Neutrophil (primary cell): Measurements from ENCODE around the gene KIF4A.

Experiments
- H3K27ac ChIP-seq: fragments of 200-600 bp; sonication (generic); 2 replicates; pipeline ENCODE4 v1.5.1; 2016; ENCODE audit warnings: mild to moderate bottlenecking, moderate library complexity
- H3K27me3 ChIP-seq: fragments of 200-600 bp; sonication (generic); 2 replicates; pipeline ENCODE4 v1.6.0; 2016; ENCODE audit warnings: mild to moderate bottlenecking
- H3K36me3 ChIP-seq: fragments of 200-600 bp; sonication (generic); 2 replicates; pipeline ENCODE4 v1.5.1; 2017
- H3K4me1 ChIP-seq, 2 experiments: fragments of 200-600 bp in 1 of 2; sonication (generic) in 1 of 2; 1 replicate in 1 of 2; 2 replicates in 1 of 2; pipeline versions ENCODE4 v1.5.1 to v1.6.1; 2013 to 2016; ENCODE audit warnings: low read depth in 1 of 2, low read length in 1 of 2, mild to moderate bottlenecking in 1 of 2, moderate library complexity in 1 of 2; ENCODE audit not compliant: control insufficient read depth in 1 of 2, insufficient read depth in 1 of 2
- H3K4me3 ChIP-seq, 2 experiments: fragments of 200-600 bp in 1 of 2; sonication (generic) in 1 of 2; 1 replicate in 1 of 2; 2 replicates in 1 of 2; pipeline ENCODE4 v1.5.1; 2013 to 2016; ENCODE audit warnings: low read depth in 1 of 2, low read length in 1 of 2, mild to moderate bottlenecking in 1 of 2, moderate library complexity in 1 of 2
- H3K9me3 ChIP-seq: fragments of 200-600 bp; sonication (generic); 2 replicates; pipeline ENCODE4 v1.5.1; 2016
- CTCF ChIP-seq: fragments of 200-600 bp; sonication (generic); IDR thresholded peaks from 2 replicates; pipeline ENCODE4 v1.5.1; 2016; ENCODE audit warnings: antibody characterized with exemption

The KIF4A gene

DNA sequence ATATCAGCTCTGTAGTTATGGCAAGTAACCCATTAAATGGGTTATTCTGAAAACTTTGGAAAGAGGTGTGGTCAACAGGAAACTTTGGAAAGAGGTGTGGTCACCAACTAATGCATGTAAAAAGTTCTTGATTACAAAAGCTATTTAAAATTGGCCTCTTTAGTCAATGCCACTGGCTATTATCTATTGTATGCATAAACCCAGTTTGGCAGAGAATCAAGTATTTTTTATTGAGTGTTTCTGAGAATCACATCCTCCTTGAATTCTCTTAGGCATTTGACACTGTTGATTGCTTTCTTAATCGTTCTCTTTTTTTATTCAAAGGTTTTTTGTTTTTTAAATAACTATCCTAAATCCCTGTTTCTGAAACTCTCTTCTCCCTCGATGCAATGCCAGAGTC is 37.4 kb upstream of the KIF4A start:
- H3K4me1 ChIP-seq: no peaks in the 10 kb centered on the region
- no peak for TF ChIP-seq CTCF
- no peak overlapping the region for H3K27ac ChIP-seq
- H3K9me3 ChIP-seq: no peaks in the 10 kb centered on the region
- no peaks in the 10 kb centered on the region for H3K36me3 ChIP-seq
- H3K27me3 ChIP-seq: no peaks in the 10 kb centered on the region
- no peak overlapping the region for H3K4me3 ChIP-seq

DNA sequence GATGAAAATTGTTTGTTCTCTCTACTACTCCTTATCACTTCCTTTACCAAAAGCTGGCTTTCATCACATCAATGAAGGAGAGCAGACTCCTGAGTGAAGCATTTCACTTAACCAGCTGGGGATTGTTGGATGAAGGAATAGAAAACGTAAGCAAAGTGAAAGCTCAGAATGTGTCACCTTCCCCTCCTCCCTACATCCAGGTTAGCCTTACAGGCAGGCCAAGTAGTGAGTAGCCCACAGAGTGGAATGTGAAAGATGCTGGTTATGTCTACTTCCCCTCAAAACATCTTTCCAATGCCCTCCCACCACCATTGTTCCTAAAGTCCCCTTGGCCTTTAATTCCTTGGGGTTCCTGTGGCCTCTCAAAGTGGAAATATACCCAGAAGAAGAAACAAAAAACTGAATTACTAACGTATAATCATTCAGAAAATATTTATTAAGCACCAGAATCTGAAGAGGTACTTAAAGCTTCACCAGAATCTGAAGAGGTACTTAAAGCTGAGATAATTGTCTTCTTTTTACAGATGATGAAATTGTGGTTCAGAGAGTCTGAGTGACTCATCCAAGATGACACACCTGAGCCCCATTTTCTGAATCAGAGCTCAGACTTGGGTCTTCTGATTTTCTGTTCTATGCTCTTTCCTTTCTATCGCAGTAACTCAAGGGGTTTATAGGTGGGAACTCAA is 36.4 kb upstream of the KIF4A start:
- no peaks in the 10 kb centered on the region for H3K36me3 ChIP-seq
- H3K27me3 ChIP-seq: no peaks in the 10 kb centered on the region
- no peaks in the 10 kb centered on the region for H3K9me3 ChIP-seq
- no peak overlapping the region for H3K4me3 ChIP-seq
- no peaks in the 10 kb centered on the region for H3K4me1 ChIP-seq
- H3K27ac ChIP-seq: no peak overlapping the region
- no peak for TF ChIP-seq CTCF

- no peaks in the 10 kb centered on the region for H3K4me1 ChIP-seq
- no peaks in the 10 kb centered on the region for H3K9me3 ChIP-seq
- no peak overlapping the region for H3K4me3 ChIP-seq
- TF ChIP-seq CTCF: no peak
- H3K27ac ChIP-seq: no peak overlapping the region
- H3K36me3 ChIP-seq: no peaks in the 10 kb centered on the region
- H3K27me3 ChIP-seq: no peaks in the 10 kb centered on the region
Measured at GRCh38 chrX:70254063-70254400, 35.9 kb upstream of the KIF4A start.

DNA sequence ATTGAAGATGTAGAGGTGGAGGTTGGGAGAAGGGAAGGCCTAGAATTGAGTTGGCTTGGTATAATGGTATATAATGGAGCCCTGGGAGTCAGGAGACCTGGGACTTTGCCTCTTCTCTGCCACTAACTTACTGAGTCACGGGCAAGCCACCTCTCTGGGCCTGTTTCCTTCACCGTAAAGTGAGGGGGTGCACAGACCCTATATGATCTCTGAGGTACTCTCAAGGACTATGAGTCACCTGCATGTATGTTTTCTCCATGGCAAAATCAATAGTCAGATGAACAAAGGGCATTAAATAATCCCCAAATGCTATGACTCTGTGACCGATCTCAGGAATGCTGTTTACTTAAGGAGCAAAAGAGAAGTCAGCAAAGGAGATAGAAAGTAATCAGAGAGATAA is 35.0 kb upstream of the KIF4A start:
- no peaks in the 10 kb centered on the region for H3K36me3 ChIP-seq
- no peaks in the 10 kb centered on the region for H3K4me1 ChIP-seq
- no peak overlapping the region for H3K27ac ChIP-seq
- TF ChIP-seq CTCF: no peak
- H3K9me3 ChIP-seq: no peaks in the 10 kb centered on the region
- H3K27me3 ChIP-seq: no peaks in the 10 kb centered on the region
- no peak overlapping the region for H3K4me3 ChIP-seq

DNA sequence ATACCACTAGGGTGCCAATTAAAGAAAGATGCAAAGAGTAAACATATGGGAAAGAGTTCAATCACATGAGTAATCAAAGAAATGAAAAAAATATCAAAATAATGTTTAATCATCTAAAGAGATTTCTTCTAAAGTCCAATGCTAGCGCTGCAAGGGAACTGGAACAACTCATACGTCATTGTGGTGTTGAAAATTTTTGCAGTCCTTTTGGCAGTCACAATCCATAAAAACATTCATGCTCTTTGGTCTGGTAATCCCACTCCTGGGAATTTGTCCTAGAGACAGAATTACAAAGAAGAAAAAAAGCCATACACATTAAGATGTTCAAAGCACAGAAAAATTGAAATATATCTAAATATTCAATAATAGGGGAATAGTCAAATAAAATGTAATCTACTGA is 34.5 kb upstream of the KIF4A start:
- no peak for TF ChIP-seq CTCF
- no peaks in the 10 kb centered on the region for H3K36me3 ChIP-seq
- H3K27ac ChIP-seq: no peak overlapping the region
- no peak overlapping the region for H3K4me3 ChIP-seq
- H3K9me3 ChIP-seq: no peaks in the 10 kb centered on the region
- H3K4me1 ChIP-seq: no peaks in the 10 kb centered on the region
- no peaks in the 10 kb centered on the region for H3K27me3 ChIP-seq
